ENCODE results near the gene DCBLD2. TPM values are rescaled to one million over a fixed set of nuclear protein-coding genes. Genes with fewer than 3 reads are reported as not detected.
A peak's percentile ranks its signal among the peaks of the same experiment; 100 is the strongest.

DCBLD2 gene
- total RNA-seq, 1 donor from 2014 or later: 91.9 TPM

DNA sequence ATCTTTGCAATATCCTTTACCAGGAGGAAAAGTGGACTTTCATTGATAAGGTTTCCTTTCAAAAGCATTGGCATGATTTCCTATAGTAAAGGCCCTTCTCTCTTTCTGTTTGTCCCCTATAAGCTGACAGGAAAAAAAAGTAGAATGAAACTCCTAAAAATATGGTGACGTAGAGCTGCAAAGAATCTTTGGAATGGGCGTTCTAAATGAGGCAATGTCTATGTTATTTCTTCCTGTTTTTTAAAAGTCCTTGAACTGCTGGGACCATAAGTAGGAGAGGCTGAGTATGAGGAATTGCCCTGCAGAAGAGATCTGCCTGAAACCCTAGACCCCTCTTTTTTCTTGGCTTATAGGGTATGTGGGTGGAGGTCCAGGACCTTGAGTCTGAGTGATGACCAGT, 121.2 kb downstream of the DCBLD2 start:
- TF ChIP-seq, protein P1, sequence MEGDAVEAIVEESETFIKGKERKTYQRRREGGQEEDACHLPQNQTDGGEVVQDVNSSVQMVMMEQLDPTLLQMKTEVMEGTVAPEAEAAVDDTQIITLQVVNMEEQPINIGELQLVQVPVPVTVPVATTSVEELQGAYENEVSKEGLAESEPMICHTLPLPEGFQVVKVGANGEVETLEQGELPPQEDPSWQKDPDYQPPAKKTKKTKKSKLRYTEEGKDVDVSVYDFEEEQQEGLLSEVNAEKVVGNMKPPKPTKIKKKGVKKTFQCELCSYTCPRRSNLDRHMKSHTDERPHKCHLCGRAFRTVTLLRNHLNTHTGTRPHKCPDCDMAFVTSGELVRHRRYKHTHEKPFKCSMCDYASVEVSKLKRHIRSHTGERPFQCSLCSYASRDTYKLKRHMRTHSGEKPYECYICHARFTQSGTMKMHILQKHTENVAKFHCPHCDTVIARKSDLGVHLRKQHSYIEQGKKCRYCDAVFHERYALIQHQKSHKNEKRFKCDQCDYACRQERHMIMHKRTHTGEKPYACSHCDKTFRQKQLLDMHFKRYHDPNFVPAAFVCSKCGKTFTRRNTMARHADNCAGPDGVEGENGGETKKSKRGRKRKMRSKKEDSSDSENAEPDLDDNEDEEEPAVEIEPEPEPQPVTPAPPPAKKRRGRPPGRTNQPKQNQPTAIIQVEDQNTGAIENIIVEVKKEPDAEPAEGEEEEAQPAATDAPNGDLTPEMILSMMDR (conservative IDR thresholded peaks at IDR 0.05): no peak
- Mint-ChIP-seq H3K4me3 (no peak overlapping the region), H3K4me1 (peaks cover 35% of the 10 kb centered on the region), H3K36me3 (ENCODE audit: low read depth) (peaks cover 8% of the 10 kb centered on the region), H3K27me3 (ENCODE audit: low read depth) (no peaks in the 10 kb centered on the region), H3K27ac (ENCODE audit: unreplicated experiment) (no peak overlapping the region), H3K9me3 (no peaks in the 10 kb centered on the region)
- no peak for DNase-seq (ENCODE audit: low read depth, low spot score)

- TF ChIP-seq, protein P1 (conservative IDR thresholded peaks at IDR 0.05): no peak
- peak overlapping the region; percentile 21 for H3K4me3 Mint-ChIP-seq
- peaks cover 7% of the 10 kb centered on the region for H3K36me3 Mint-ChIP-seq (ENCODE audit: low read depth)
Observed at GRCh38 chr3:98779541-98780335, 121.8 kb downstream of the DCBLD2 start.

DNA sequence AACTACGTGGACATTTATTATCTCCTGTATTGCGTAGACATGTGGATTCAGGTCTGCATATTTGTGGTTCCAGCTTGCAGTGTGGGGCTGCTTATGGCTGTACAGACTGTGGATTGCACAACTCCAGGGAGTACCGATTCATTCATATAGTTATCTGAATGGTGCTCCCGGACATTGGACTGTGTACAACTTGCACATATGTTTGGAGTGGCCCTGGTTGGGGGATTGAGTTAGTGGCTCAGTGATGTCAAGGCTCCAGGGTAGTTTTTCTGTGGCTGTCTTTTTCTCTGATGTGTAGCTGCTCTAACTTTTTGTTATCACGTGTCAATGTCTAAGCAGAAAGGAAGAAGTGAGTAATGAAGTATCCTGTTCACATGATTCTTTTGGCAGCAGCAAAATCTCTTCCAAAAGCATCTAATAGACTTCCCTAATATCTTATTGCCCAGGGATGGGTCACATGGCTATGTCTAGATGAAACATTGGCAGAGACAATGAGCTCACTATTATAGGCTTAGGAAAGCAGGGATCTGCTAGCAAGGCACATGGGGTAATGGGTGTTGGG, 122.6 kb downstream of the DCBLD2 start:
- H3K4me1 Mint-ChIP-seq: peaks cover 33% of the 10 kb centered on the region
- H3K9me3 Mint-ChIP-seq: no peaks in the 10 kb centered on the region
- DNase-seq (ENCODE audit: low read depth, low spot score): no peak
- H3K36me3 Mint-ChIP-seq (ENCODE audit: low read depth): peaks cover 7% of the 10 kb centered on the region
- TF ChIP-seq, protein P1 (conservative IDR thresholded peaks at IDR 0.05): no peak
- peak overlapping the region; percentile 64 for H3K27ac Mint-ChIP-seq (ENCODE audit: unreplicated experiment)
- H3K4me3 Mint-ChIP-seq: no peak overlapping the region
- no peaks in the 10 kb centered on the region for H3K27me3 Mint-ChIP-seq (ENCODE audit: low read depth)

More at GRCh38 chr3:98779541-98780335, 121.8 kb downstream of the DCBLD2 start:
- H3K4me1 Mint-ChIP-seq: peaks cover 33% of the 10 kb centered on the region
- H3K27me3 Mint-ChIP-seq (ENCODE audit: low read depth): no peaks in the 10 kb centered on the region
- no peak for DNase-seq (ENCODE audit: low read depth, low spot score)
- H3K9me3 Mint-ChIP-seq: no peaks in the 10 kb centered on the region
- peak overlapping the region; percentile 13 for H3K27ac Mint-ChIP-seq (ENCODE audit: unreplicated experiment)

DNA sequence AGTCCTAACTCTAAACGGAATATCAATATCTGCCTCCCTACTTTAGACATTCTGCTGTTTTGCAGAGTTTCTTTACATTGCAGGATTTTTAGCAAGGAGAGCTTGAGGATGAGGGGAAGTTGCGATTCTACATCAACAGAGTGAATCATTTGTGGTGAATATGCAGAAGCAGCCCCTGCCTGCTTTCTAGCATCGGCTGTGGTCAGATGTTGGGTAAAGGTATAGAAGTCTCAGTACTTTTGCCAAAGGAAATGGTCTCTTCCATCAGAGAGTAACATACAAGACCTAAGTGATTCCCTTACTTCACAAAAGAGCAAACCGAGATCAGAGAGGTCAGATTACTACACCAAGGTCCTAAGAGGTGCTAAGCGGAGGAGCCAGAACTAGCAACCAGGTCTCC, 123.1 kb downstream of the DCBLD2 start:
- Mint-ChIP-seq H3K4me1 (peaks cover 32% of the 10 kb centered on the region), H3K27ac (ENCODE audit: unreplicated experiment) (no peak overlapping the region), H3K27me3 (ENCODE audit: low read depth) (no peaks in the 10 kb centered on the region), H3K36me3 (ENCODE audit: low read depth) (peaks cover 6% of the 10 kb centered on the region), H3K9me3 (no peaks in the 10 kb centered on the region), H3K4me3 (no peak overlapping the region)
- TF ChIP-seq, protein P1 (conservative IDR thresholded peaks at IDR 0.05): no peak
- DNase-seq (ENCODE audit: low read depth, low spot score): no peak

GRCh38 chr3:98777801-98778220, 123.7 kb downstream of the DCBLD2 start:
- Mint-ChIP-seq H3K27me3 (ENCODE audit: low read depth) (no peaks in the 10 kb centered on the region), H3K9me3 (no peaks in the 10 kb centered on the region), H3K27ac (ENCODE audit: unreplicated experiment) (no peak overlapping the region)

More at GRCh38 chr3:98777801-98778220, 123.7 kb downstream of the DCBLD2 start:
- DNase-seq (ENCODE audit: low read depth, low spot score): no peak
- peaks cover 2% of the 10 kb centered on the region for H3K36me3 Mint-ChIP-seq (ENCODE audit: low read depth)
- TF ChIP-seq, protein P1 (conservative IDR thresholded peaks at IDR 0.05): no peak
- H3K4me3 Mint-ChIP-seq: no peak overlapping the region
- H3K4me1 Mint-ChIP-seq: peaks cover 26% of the 10 kb centered on the region
